Neural cell (in vitro differentiated cells): ENCODE data around the gene JDP2. TPM values are rescaled to one million over a fixed set of nuclear protein-coding genes. Genes with fewer than 3 reads are reported as not detected.

ENCODE experiments used
- H2AFZ ChIP-seq: fragments of 200-600, 300-800 bp; sonication (generic), shearing (Covaris generic); 2 replicates; pipeline ENCODE4 v1.6.0; 2014; ENCODE audit warnings: low read depth, mild to moderate bottlenecking, antibody characterized with exemption, low read length, moderate library complexity
- H3F3A ChIP-seq: fragments of 200-600 bp; shearing (Covaris generic); 2 replicates; pipeline ENCODE4 v1.6.1; 2016; ENCODE audit warnings: mild to moderate bottlenecking, moderate library complexity, mixed read lengths, antibody characterized with exemption, low read length; ENCODE audit not compliant: insufficient read depth, poor library complexity, severe bottlenecking
- H3K27ac ChIP-seq: fragments of 200-600, 300-800 bp; sonication (generic), shearing (Covaris generic); 2 replicates; pipeline ENCODE4 v1.5.1; 2014; ENCODE audit warnings: mild to moderate bottlenecking, low read length, moderate library complexity
- H3K27me3 ChIP-seq: fragments of 300-800, 200-600 bp; sonication (generic), shearing (Covaris generic); 2 replicates; pipeline ENCODE4 v1.6.0; 2014; ENCODE audit warnings: mild to moderate bottlenecking, low read depth, low read length, moderate library complexity; ENCODE audit not compliant: insufficient read depth
- H3K36me3 ChIP-seq: fragments of 300-800, 200-600 bp; sonication (generic), shearing (Covaris generic); 2 replicates; pipeline ENCODE4 v1.5.1; 2014; ENCODE audit warnings: mild to moderate bottlenecking, antibody characterized with exemption, low read length, moderate library complexity; ENCODE audit not compliant: insufficient read depth
- H3K4me2 ChIP-seq: fragments of 300-800, 200-600 bp; sonication (generic), shearing (Covaris generic); 2 replicates; pipeline ENCODE4 v1.6.0; 2014; ENCODE audit warnings: mild to moderate bottlenecking, low read length
- H3K4me3 ChIP-seq: fragments of 300-800, 200-600 bp; sonication (generic), shearing (Covaris generic); 2 replicates; pipeline ENCODE4 v1.5.1; 2014; ENCODE audit warnings: mild to moderate bottlenecking, low read length, moderate library complexity
- H3K79me2 ChIP-seq: fragments of 200-600 bp; shearing (Covaris generic); replicated peaks from 2 replicates; pipeline ENCODE4 v1.6.0; 2014; ENCODE audit warnings: mild to moderate bottlenecking, low read length, moderate library complexity; ENCODE audit not compliant: insufficient read depth
- H3K9ac ChIP-seq: fragments of 300-800, 200-600 bp; sonication (generic), shearing (Covaris generic); 2 replicates; pipeline ENCODE4 v1.6.1; 2016; ENCODE audit warnings: mild to moderate bottlenecking, low read length, mixed read lengths
- H3K9me2 ChIP-seq: fragments of 200-600 bp; shearing (Covaris generic); 2 replicates; pipeline ENCODE4 v1.6.1; 2016; ENCODE audit warnings: mild to moderate bottlenecking, low read length, mixed read lengths; ENCODE audit not compliant: insufficient read depth
- H3K9me3 ChIP-seq: fragments of 200-600, 300-800 bp; sonication (generic), shearing (Covaris generic); 2 replicates; pipeline ENCODE4 v1.6.1; 2016; ENCODE audit warnings: mild to moderate bottlenecking, mixed run types, low read length, moderate library complexity, mixed read lengths
- H4K20me1 ChIP-seq: fragments of 200-600 bp; shearing (Covaris generic); 2 replicates; pipeline ENCODE4 v1.6.1; 2016; ENCODE audit warnings: mild to moderate bottlenecking, mixed run types; ENCODE audit not compliant: insufficient read depth
- CTCF ChIP-seq: fragments of 450-650 bp; IDR thresholded peaks from 2 replicates; pipeline ENCODE4 v1.5.1; 2014; ENCODE audit warnings: antibody characterized with exemption, mild to moderate bottlenecking, moderate library complexity; ENCODE audit not compliant: poor library complexity, severe bottlenecking
- EP300 ChIP-seq: fragments of 450-650 bp; conservative IDR thresholded peaks from 2 replicates; pipeline ENCODE4 v1.6.1; 2014; ENCODE audit warnings: antibody characterized with exemption, mild to moderate bottlenecking, moderate library complexity; ENCODE audit not compliant: poor library complexity, severe bottlenecking
- EZH2 ChIP-seq: fragments of 200-600, 300-800 bp; shearing (Covaris generic), sonication (generic); IDR thresholded peaks from 2 replicates; pipeline ENCODE4 v1.6.1; 2014; ENCODE audit warnings: antibody characterized with exemption, low read length, borderline replicate concordance, mild to moderate bottlenecking; ENCODE audit not compliant: insufficient read depth, poor library complexity, severe bottlenecking
- MXI1 ChIP-seq: fragments of 450-650 bp; conservative IDR thresholded peaks from 2 replicates; pipeline ENCODE4 v1.6.1; 2014; ENCODE audit warnings: antibody characterized with exemption, mild to moderate bottlenecking; ENCODE audit not compliant: poor library complexity, severe bottlenecking
- POLR2AphosphoS5 ChIP-seq: IDR thresholded peaks from 2 replicates; pipeline ENCODE4 v1.6.1; 2012
- RAD21 ChIP-seq: fragments of 450-650 bp; conservative IDR thresholded peaks from 2 replicates; pipeline ENCODE4 v1.6.1; 2014; ENCODE audit warnings: antibody characterized with exemption, mild to moderate bottlenecking, moderate library complexity
- REST ChIP-seq: IDR thresholded peaks from 2 replicates; pipeline ENCODE4 v1.6.1; 2012; ENCODE audit warnings: borderline replicate concordance
- SMC3 ChIP-seq: fragments of 450-650 bp; conservative IDR thresholded peaks from 2 replicates; pipeline ENCODE4 v1.6.1; 2014; ENCODE audit warnings: antibody characterized with exemption, mild to moderate bottlenecking, moderate library complexity; ENCODE audit not compliant: poor library complexity
- TAF1 ChIP-seq: IDR thresholded peaks from 2 replicates; pipeline ENCODE4 v1.6.1; 2012; ENCODE audit warnings: low read depth
- polyA plus RNA-seq: library from polyadenylated mRNA; depleted of rRNA; stranded (reverse); fragments of >200 nt; gene quantifications from 2 replicates; pipeline ENCODE4 v1.2.3, GENCODE V29; 2014

Gene JDP2
- polyA plus RNA-seq, 1 donor from 2014 or later: 20.3 TPM

GRCh38 chr14:75434890-75435248 is 7.0 kb downstream of the JDP2 start:
- Histone ChIP-seq H3K4me2 (no peak overlapping the region), H3K27me3 (no peaks in the 10 kb centered on the region), H3K9me2 (no peaks in the 10 kb centered on the region), H3K27ac (no peak overlapping the region), H3F3A (no peaks in the 10 kb centered on the region), H3K79me2 (no peaks in the 10 kb centered on the region), H3K36me3 (no peaks in the 10 kb centered on the region), H4K20me1 (no peaks in the 10 kb centered on the region), H3K4me3 (no peak overlapping the region), H3K9me3 (no peaks in the 10 kb centered on the region), H3K9ac (no peak overlapping the region), H2AFZ (no peak overlapping the region)
- no peak for TF ChIP-seq REST
- TF ChIP-seq SMC3: no peak
- TF ChIP-seq POLR2AphosphoS5: no peak
- no peak for TF ChIP-seq RAD21
- no peak for TF ChIP-seq EP300

GRCh38 chr14:75435473-75435872 is 7.7 kb downstream of the JDP2 start:
- H4K20me1 ChIP-seq: no peaks in the 10 kb centered on the region
- no peak overlapping the region for H2AFZ ChIP-seq
- TF ChIP-seq CTCF (no peak), RAD21 (no peak), MXI1 (no peak), EP300 (no peak), EZH2 (no peak), POLR2AphosphoS5 (no peak), SMC3 (no peak), TAF1 (no peak), REST (no peak)
- no peaks in the 10 kb centered on the region for H3K36me3 ChIP-seq
- no peaks in the 10 kb centered on the region for H3K27me3 ChIP-seq
- H3K79me2 ChIP-seq: no peaks in the 10 kb centered on the region
- no peak overlapping the region for H3K4me2 ChIP-seq
- H3K4me3 ChIP-seq: no peak overlapping the region
- no peaks in the 10 kb centered on the region for H3F3A ChIP-seq
- no peaks in the 10 kb centered on the region for H3K9me2 ChIP-seq
- H3K9me3 ChIP-seq: no peaks in the 10 kb centered on the region
- no peak overlapping the region for H3K9ac ChIP-seq
- no peak overlapping the region for H3K27ac ChIP-seq
